Lung (tissue), 12 donors: ENCODE results near the gene ANGPTL5. TPM values are rescaled to one million over a fixed set of nuclear protein-coding genes. Genes with fewer than 3 reads are reported as not detected.
"Not testable (repeated sequence)": the region's sequence is repeated elsewhere in the genome, so short reads cannot be mapped to it uniquely, and the experiment has no call there.

Experiments
- ATAC-seq: fragments of 200-7000 bp; cut with Tn5 transposase; one replicate; pipeline ENCODE4 v1.9.1; 2020; ENCODE audit warnings: moderate number of reproducible peaks; ENCODE audit not compliant: insufficient read depth, low FRiP score
- DNase-seq, 3 donors: peaks; one replicate each; pipeline ENCODE4 v3.0.0-alpha.2; 2013 to 2017
- H3K27ac ChIP-seq, 2 donors: one replicate each; pipeline ENCODE4 v1.5.1; 2013; ENCODE audit warnings: mild to moderate bottlenecking in 2 of 2, moderate library complexity in 2 of 2, control low read depth in 1 of 2, inconsistent platforms in 1 of 2, low read depth in 1 of 2, low read length in 1 of 2
- H3K27me3 ChIP-seq, 3 donors: one replicate each; pipeline ENCODE4 v1.5.1; 2013; ENCODE audit warnings: low read length in 2 of 3; ENCODE audit not compliant: control insufficient read depth in 3 of 3, insufficient read depth in 3 of 3
- H3K36me3 ChIP-seq, 4 donors: one replicate each; pipeline ENCODE4 v1.5.1; 2013; ENCODE audit warnings: low read length in 4 of 4, mild to moderate bottlenecking in 1 of 4, moderate library complexity in 1 of 4; ENCODE audit not compliant: control insufficient read depth in 4 of 4, insufficient read depth in 4 of 4
- H3K4me1 ChIP-seq, 5 donors: one replicate each; pipeline ENCODE4 v1.5.1; 2013; ENCODE audit warnings: low read length in 5 of 5, mild to moderate bottlenecking in 2 of 5, moderate library complexity in 1 of 5; ENCODE audit not compliant: control insufficient read depth in 5 of 5, insufficient read depth in 5 of 5
- H3K4me3 ChIP-seq: one replicate; pipeline ENCODE4 v1.5.1; 2013; ENCODE audit warnings: mild to moderate bottlenecking, control low read depth, moderate library complexity
- H3K9ac ChIP-seq, 2 donors: one replicate each; pipeline ENCODE4 v1.5.1; 2013; ENCODE audit warnings: low read length in 2 of 2, control low read depth in 1 of 2; ENCODE audit not compliant: insufficient read depth in 1 of 2
- H3K9me3 ChIP-seq, 4 donors: one replicate each; pipeline ENCODE4 v1.5.1; 2013; ENCODE audit warnings: low read length in 3 of 4, mild to moderate bottlenecking in 1 of 4, moderate library complexity in 1 of 4; ENCODE audit not compliant: control insufficient read depth in 4 of 4, insufficient read depth in 3 of 4
- CTCF ChIP-seq: IDR thresholded peaks from 2 replicates; pipeline ENCODE4 v1.5.1; 2012; ENCODE audit warnings: mild to moderate bottlenecking; ENCODE audit errors: control extremely low read depth, extremely low read depth
- WGBS, 2 donors: extraction: QIAGEN DNeasy Blood & Tissue Kit; methylation state at CpG; one replicate each; pipeline ENCODE4 v1.1.7; 2013; 5-methylcytosine and 5-hydroxymethylcytosine counted together
- polyA plus RNA-seq, 2 donors: library from polyadenylated mRNA; stranded (reverse); fragments of 200-250 nt; gene quantifications; one replicate each; pipeline ENCODE4 v1.2.1, GENCODE V29; 2013
- total RNA-seq, 2 donors: library from RNA; depleted of rRNA in 1 of 2; stranded (reverse); fragments of >200 nt in 1 of 2; gene quantifications; one replicate each; pipeline ENCODE4 v1.2.1, GENCODE V29; 2014 to 2021
- donor health status: control.
- donor health status: control.
- donor health status: Bipolar disorder and iron deficiency.
- donor health status: healthy.
- donor health status: DM: yes; HTN: yes; CAD: no.

Gene ANGPTL5
- total and polyA plus RNA-seq, 4 donors: 0.08 to 0.40 (median 0.11) TPM; not detected in 1

DNA sequence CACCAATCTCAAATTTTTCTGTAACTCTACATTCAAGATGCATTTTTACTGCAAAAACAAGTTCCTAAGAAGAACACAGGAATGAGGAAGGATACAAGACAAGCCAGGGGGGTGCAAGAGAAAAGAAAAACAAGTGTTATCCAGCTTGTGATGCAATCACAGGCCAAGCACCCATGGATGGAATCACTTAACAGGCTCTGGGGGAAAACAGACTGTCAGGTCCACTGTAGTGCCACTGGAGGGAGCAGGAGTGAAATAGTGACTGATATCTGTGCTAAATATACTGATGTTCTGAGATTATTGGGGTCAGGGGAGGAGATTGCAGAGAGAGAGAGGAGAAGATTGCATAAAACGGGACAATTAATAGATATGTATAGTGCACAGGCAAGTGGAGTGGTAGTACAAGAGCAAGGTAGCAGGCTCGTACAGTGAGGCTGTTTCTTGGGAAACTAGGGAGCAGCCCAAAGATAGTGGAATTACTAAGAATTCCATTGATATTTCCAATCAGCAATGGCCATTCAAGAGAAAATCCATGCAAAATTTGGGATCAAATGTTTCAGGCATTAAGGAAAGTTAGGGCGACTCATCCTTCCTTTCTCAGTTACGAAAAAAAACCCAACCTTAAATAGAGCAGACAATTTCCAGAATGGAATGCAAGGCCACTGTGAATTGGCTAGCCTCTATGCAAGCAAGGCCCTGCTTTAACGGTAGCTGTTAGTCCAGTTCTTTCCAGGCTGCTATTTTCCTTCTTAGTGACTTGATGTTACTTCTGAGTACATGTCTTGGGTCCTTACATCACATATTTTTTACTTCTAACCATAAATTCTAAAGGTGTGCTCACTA, 53.7 kb downstream of the ANGPTL5 start:
- ATAC-seq (no peak), DNase-seq (peak; percentile 27 to 45 (median 28))
- no peak overlapping the region for H3K9ac ChIP-seq

GRCh38 chr11:101860696-101861427, 55.5 kb downstream of the ANGPTL5 start:
- DNase-seq (peak; percentile 44 to 89 (median 82)), ATAC-seq (no peak)
- H3K27ac ChIP-seq: no peak overlapping the region
- H3K4me3 ChIP-seq: no peak overlapping the region
- no peaks in the 10 kb centered on the region for H3K27me3 ChIP-seq
- H3K4me1 ChIP-seq: peaks cover 0 to 6% (median 0%) of the 10 kb centered on the region in 5 donors
- peak; percentile 48 for TF ChIP-seq CTCF
- H3K9me3 ChIP-seq: no peaks in the 10 kb centered on the region
- no peaks in the 10 kb centered on the region for H3K36me3 ChIP-seq
- 31 to 36% methylated on average over 9 of the region's 9 CpGs for WGBS, 2 donors
- peak overlapping the region in 1 of 2 donors; percentile 16 for H3K9ac ChIP-seq

More for the DNA sequence above, 53.7 kb downstream of the ANGPTL5 start:
- peaks cover 0 to 6% (median 0%) of the 10 kb centered on the region in 5 donors for H3K4me1 ChIP-seq
- no peak for TF ChIP-seq CTCF
- no peaks in the 10 kb centered on the region for H3K27me3 ChIP-seq
- no peaks in the 10 kb centered on the region for H3K9me3 ChIP-seq
- 75 to 77% methylated on average over 5 of the region's 5 CpGs for WGBS, 2 donors
- no peaks in the 10 kb centered on the region for H3K36me3 ChIP-seq
- H3K27ac ChIP-seq: no peak overlapping the region
- H3K4me3 ChIP-seq: no peak overlapping the region

GRCh38 chr11:101852260-101852659, 64.1 kb downstream of the ANGPTL5 start:
- H3K27me3 ChIP-seq, ATAC-seq, H3K36me3 ChIP-seq, H3K4me1 ChIP-seq, H3K9me3 ChIP-seq, H3K4me3 ChIP-seq, H3K9ac ChIP-seq, DNase-seq, H3K27ac ChIP-seq: not testable (repeated sequence)
- WGBS, 2 donors: 91 to 92% methylated on average over 11 of the region's 11 CpGs

GRCh38 chr11:101848262-101848661, 68.1 kb downstream of the ANGPTL5 start:
- H3K9ac ChIP-seq: no peak overlapping the region
- TF ChIP-seq CTCF: no peak
- H3K4me3 ChIP-seq: no peak overlapping the region
- H3K27me3 ChIP-seq: no peaks in the 10 kb centered on the region
- no peaks in the 10 kb centered on the region for H3K36me3 ChIP-seq
- H3K9me3 ChIP-seq: no peaks in the 10 kb centered on the region
- H3K27ac ChIP-seq: no peak overlapping the region
- DNase-seq: peak in 2 of 3 donors; percentile 72 to 79
- WGBS, 2 donors: 23 to 36% methylated on average over 2 of the region's 2 CpGs
- H3K4me1 ChIP-seq: no peaks in the 10 kb centered on the region
- no peak for ATAC-seq
